GM12865 (cell line): Measurements from ENCODE around the gene OLFML2A.

Source experiments
- DNase-seq: peaks from one replicate; pipeline ENCODE4 v3.0.0; 2010; ENCODE audit warnings: low read depth
- H3K4me3 ChIP-seq: 2 replicates; pipeline ENCODE4 v1.5.1; 2011; ENCODE audit warnings: mild to moderate bottlenecking, low read depth, low read length, control low read depth
- TF ChIP-seq, protein P1 (sequence below): IDR thresholded peaks from 2 replicates; pipeline ENCODE4 v1.5.1; 2011; ENCODE audit warnings: low read length, control low read depth, low read depth, inconsistent platforms; ENCODE audit not compliant: insufficient read depth; ENCODE audit errors: missing control alignments

Gene OLFML2A

DNA sequence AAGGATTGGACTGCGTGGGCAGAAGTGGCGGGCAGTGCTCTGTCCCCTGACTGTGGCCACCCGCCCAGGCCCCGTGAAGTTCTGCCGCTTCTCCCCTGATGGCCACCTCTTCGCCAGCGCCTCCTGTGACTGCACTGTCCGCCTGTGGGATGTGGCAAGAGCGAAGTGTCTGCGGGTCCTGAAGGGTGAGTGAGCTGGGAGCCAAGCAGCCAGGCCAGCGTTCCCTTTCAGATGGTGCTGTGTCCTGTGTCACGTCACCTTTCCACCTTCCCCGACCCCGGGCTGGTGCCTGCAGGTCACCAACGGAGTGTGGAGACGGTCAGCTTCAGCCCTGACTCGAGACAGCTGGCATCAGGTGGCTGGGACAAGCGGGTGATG, 78.6 kb downstream of the OLFML2A start:
- TF ChIP-seq, protein P1, sequence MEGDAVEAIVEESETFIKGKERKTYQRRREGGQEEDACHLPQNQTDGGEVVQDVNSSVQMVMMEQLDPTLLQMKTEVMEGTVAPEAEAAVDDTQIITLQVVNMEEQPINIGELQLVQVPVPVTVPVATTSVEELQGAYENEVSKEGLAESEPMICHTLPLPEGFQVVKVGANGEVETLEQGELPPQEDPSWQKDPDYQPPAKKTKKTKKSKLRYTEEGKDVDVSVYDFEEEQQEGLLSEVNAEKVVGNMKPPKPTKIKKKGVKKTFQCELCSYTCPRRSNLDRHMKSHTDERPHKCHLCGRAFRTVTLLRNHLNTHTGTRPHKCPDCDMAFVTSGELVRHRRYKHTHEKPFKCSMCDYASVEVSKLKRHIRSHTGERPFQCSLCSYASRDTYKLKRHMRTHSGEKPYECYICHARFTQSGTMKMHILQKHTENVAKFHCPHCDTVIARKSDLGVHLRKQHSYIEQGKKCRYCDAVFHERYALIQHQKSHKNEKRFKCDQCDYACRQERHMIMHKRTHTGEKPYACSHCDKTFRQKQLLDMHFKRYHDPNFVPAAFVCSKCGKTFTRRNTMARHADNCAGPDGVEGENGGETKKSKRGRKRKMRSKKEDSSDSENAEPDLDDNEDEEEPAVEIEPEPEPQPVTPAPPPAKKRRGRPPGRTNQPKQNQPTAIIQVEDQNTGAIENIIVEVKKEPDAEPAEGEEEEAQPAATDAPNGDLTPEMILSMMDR: no peak
- no peak overlapping the region for H3K4me3 ChIP-seq

DNA sequence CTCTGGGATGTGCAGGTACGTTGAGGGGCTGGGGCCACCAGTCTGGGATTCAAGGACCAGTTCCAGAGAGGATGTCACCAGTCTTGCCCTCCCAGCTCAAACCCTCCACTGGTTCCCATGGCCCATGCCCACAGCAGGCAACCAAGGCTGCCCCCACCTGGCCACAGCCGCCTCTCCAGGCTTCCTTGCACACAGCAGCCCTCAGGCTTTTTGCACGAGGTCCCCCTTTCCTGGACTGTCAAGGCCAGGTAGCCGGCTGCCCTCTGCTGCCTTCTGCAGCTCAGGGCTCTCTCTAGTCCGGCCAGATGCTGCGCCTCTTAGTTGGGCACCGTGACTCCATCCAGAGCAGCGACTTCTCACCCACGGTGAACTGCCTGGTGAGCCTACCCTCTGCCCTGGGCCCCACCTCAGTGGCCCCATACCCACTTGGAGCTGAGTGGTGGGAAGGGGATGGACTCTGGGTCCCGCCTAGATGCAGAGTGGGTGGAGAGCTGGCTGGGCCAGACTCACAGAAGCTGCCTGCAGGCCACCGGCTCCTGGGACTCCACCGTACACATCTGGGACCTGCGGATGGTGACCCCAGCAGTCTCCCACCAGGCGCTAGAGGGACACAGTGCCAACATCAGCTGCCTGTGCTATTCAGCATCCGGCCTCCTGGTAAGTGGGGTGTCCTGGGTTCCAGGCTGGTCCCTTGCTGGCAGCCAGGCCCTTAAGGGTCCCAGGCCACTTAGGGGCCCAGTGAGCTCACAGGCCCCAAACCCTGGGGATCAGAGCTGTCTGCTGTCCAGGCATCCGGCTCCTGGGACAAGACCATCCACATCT, 79.2 kb downstream of the OLFML2A start:
- no peak overlapping the region for H3K4me3 ChIP-seq
- peak; percentile 54 for DNase-seq
- TF ChIP-seq, protein P1: peak; percentile 27

More for the DNA sequence above, 78.6 kb downstream of the OLFML2A start:
- no peak for DNase-seq

DNA sequence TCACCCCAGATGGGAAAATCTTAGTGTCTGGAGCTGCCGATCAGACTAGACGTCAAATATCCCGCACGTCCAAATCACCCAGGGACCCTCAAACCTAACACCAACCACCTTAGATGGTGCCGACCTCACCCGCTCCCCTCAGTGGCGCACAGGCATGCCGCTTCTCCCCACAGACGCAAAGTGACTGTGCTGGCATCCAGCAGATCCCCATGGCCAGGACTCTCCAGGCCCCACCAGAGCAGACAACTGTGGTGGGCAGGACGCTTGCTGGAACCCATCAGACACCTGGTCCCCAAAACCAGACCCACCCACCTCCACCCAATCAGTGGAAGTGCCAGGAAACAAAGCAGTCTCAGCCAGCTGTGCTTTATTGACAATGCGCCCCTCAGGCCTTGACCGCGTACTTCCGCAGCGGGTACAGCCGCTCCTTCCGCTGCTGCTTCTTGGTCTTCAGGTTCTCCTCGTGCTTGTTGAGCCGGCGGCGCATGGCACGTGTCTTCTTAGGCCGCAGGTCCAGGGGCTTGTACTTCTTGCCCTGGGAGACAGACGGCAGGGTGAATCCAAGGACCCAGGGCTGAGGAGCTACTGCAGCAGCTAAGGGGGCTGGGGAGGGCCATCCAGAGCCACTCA, 80.7 kb downstream of the OLFML2A start:
- TF ChIP-seq, protein P1: no peak
- H3K4me3 ChIP-seq: no peak overlapping the region
- no peak for DNase-seq

DNA sequence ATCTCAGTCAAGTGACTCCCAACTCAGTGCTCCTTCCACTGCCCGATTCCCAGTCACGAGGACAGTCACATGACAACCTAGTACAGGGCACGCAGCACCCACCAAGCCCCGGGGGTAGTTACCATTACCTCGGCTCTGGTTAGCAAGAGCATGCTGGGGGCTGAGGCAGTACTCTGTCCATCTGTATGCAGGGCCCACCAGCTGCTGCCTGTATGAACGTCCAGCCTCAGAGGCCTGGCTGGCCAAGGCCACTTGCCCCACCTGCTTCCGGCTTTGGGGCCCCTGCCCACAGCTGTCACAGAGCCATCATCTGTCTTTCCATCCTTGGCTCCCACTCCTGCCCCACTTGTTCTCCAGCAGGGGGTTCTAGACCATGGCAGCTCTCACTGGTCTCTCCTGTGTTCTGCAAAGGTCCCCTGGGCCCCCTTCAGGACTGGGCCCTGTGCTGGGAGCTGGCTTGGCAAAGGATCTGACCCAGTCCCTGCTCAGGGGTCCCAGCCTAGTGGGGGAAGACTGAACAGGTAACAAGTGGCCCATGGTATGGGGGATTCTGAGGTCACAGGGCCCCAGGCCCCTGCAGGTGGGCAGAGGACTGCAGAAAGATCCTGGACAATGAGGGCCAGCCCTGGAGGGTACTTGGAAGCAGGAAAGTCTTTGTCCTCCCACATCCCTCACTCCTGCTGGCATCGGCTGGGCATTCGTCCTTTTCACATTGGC, 81.6 kb downstream of the OLFML2A start:
- no peak for DNase-seq
- TF ChIP-seq, protein P1: peak; percentile 13
- no peak overlapping the region for H3K4me3 ChIP-seq

DNA sequence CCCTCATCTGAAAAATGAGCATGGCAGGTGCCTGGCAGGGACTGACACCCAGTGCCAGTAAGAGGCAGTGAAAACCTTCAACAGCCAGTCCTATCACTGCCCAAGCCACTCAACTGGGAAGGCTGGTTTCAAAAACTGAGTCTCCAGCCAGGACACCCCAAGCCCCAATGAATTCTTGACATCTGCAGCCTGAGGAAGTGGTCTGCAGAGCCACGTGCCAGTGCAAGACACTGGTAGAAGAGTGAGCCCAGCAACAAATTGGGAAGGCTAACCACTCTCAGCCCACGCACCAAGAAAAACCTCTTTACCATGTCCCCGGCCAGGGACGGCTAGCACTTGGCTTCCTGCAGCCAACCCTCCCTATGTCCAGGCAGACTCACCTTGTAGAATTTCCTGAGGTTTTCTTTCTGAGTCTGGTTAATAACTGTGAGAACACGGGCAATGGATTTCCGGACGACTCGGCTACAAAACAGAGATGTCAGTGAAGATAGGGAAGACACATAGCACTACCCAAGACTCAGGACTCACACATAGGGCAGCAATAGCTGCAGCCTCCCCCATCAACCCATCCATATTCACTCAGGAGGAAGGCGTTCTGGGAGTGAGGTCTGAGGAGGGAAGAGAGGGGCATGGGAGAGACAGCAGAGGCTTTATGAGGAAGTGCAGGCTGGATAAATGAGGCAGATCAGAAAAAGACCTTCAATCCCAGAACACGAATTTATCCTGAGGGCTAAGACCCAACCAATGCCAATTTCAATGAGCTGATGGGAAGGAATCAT, 83.1 kb downstream of the OLFML2A start:
- DNase-seq: no peak
- TF ChIP-seq, protein P1: no peak
- peak overlapping the region; percentile 73 for H3K4me3 ChIP-seq

DNA sequence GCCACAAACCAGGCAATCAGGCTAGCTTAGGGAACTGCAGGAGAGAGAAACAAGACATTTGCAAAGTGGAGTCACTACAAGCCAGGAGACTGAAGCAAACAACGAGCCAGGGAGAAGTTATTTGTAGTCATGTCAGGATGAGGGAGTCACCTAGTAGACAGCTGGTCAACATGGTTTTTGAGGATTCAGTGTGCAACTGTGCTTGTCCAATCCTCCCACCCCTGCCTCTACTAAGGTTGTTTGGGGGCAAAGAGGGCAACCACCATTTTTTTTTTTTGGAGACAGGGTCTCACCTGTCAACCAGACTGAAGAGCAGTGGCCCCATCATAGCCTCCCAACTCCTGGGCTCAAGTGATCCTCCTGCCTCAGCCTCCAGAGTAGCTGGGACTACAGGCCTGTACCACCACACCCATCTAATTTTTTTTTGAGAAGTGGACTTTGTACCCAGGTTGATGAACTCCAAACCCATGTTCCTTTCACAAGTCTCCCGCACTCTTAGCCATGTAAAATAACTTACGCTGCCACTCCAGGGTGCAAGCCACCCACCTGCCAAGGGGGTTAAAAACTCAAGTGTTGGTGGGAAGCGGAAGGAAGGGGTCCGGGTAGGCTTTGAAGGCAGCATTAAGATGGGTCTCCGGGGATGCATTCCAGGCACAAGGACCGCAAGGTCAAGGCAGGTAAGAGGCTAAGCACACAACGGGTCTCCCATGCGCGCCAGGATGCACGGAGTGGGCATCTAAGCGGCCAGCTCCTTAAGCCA, 83.8 kb downstream of the OLFML2A start:
- no peak for DNase-seq
- TF ChIP-seq, protein P1: no peak

More for the DNA sequence above, 83.8 kb downstream of the OLFML2A start:
- H3K4me3 ChIP-seq: peak overlapping the region; percentile 73
